K562 (cell line): ENCODE results near the gene ADAMTS14. TPM values are rescaled to one million over a fixed set of nuclear protein-coding genes. Genes with fewer than 3 reads are reported as not detected.

Source experiments
- FOXP1 ChIP-seq: sonication (generic); formaldehyde crosslinking; IDR thresholded peaks from 2 replicates; pipeline ENCODE4 v1.8.0; 2022; ENCODE audit warnings: mild to moderate bottlenecking, missing genetic modification reagents
- MTF1 ChIP-seq: fragments of 250-450 bp; sonication (Bioruptor Pico); IDR thresholded peaks from 2 replicates; pipeline ENCODE4 v1.9.0; 2021; ENCODE audit warnings: moderate library complexity, mild to moderate bottlenecking, inconsistent platforms, borderline replicate concordance
- NR0B1 ChIP-seq: fragments of 450-650 bp; IDR thresholded peaks from one replicate; pipeline ENCODE4 v1.6.1; 2018; ENCODE audit warnings: mild to moderate bottlenecking, moderate library complexity; ENCODE audit not compliant: partially characterized antibody
- PREB ChIP-seq: sonication (generic); formaldehyde crosslinking; IDR thresholded peaks from 2 replicates; pipeline ENCODE4 v1.8.1; 2023; ENCODE audit warnings: mild to moderate bottlenecking, missing genetic modification reagents
- SLC30A9 ChIP-seq: fragments of 250-450 bp; sonication (Bioruptor Pico); IDR thresholded peaks from 2 replicates; pipeline ENCODE4 v1.8.0; 2022; ENCODE audit warnings: mild to moderate bottlenecking, moderate library complexity
- SMAD2 ChIP-seq: fragments of 150-350 bp; IDR thresholded peaks from 2 replicates; pipeline ENCODE4 v1.6.1; 2014; ENCODE audit warnings: low read depth, mild to moderate bottlenecking, low read length
- SOX6 ChIP-seq: fragments of 450-650 bp; IDR thresholded peaks from 2 replicates; pipeline ENCODE4 v1.6.1; 2014; ENCODE audit warnings: mild to moderate bottlenecking
- TOE1 ChIP-seq, 2 experiments: fragments of 450-650 bp in 1 of 2; sonication (generic) in 1 of 2; formaldehyde crosslinking in 1 of 2; IDR thresholded peaks; 2 replicates each; pipeline versions ENCODE4 v1.7.1 to v1.8.0; 2016 to 2022; ENCODE audit warnings: borderline replicate concordance in 2 of 2, mild to moderate bottlenecking in 2 of 2, antibody characterized with exemption in 1 of 2, inconsistent platforms in 1 of 2, low read depth in 1 of 2, missing genetic modification reagents in 1 of 2, moderate library complexity in 1 of 2
- USF1 ChIP-seq: sonication (generic); formaldehyde crosslinking; IDR thresholded peaks from 2 replicates; pipeline ENCODE4 v1.9.0; 2022; ENCODE audit warnings: mild to moderate bottlenecking, missing genetic modification reagents
- XRCC3 ChIP-seq: fragments of 450-650 bp; IDR thresholded peaks from 2 replicates; pipeline ENCODE4 v1.6.1; 2017; ENCODE audit warnings: mild to moderate bottlenecking, moderate library complexity
- ZC3H11A ChIP-seq: IDR thresholded peaks from 2 replicates; pipeline ENCODE4 v1.6.1; 2012; ENCODE audit warnings: low read depth, low read length, improper control_type of control experiment
- ZFP30 ChIP-seq: fragments of 250-450 bp; sonication (Bioruptor Pico); IDR thresholded peaks from 2 replicates; pipeline ENCODE4 v1.8.0; 2022; ENCODE audit warnings: moderate library complexity, mild to moderate bottlenecking, inconsistent platforms, borderline replicate concordance
- ZNF280A ChIP-seq: fragments of 450-650 bp; IDR thresholded peaks from 2 replicates; pipeline ENCODE4 v1.6.1; 2018; ENCODE audit warnings: mild to moderate bottlenecking, low read depth; ENCODE audit not compliant: partially characterized antibody
- ZNF395 ChIP-seq: fragments of 200-800 bp; sonication (Bioruptor generic); IDR thresholded peaks from 2 replicates; pipeline ENCODE4 v1.6.1; 2017; ENCODE audit warnings: missing genetic modification characterization, missing compliant biosample characterization
- polyA plus RNA-seq, 8 experiments: library from polyadenylated mRNA; depleted of rRNA in 4 of 8; stranded (reverse) in 5 of 8; unstranded in 3 of 8; fragments of >200 nt; fragmentation: Nextera tagmentation in 2 of 8; fragmentation: Illumina TruSeq in 1 of 8; extraction: Ambion mirVana in 2 of 8; extraction: Trizol in 1 of 8; gene quantifications; 2 replicates each; pipeline versions ENCODE4 v1.2.1 to v1.2.3, GENCODE V29; 2011 to 2014; ENCODE audit warnings: inconsistent platforms in 1 of 8, missing spikeins in 1 of 8
- total RNA-seq, 7 experiments: library from RNA; depleted of rRNA in 6 of 7; stranded (reverse); fragments of >200 nt in 6 of 7; fragmentation: Illumina TruSeq in 2 of 7; extraction: Trizol in 2 of 7; gene quantifications; 2 replicates each; pipeline versions ENCODE4 v1.2.1 to v1.2.3, GENCODE V29; 2011 to 2021; ENCODE audit warnings: low replicate concordance in 1 of 7

Gene ADAMTS14
- total and polyA plus RNA-seq, 9 of the 15 experiments (the other 6 are each of a cell fraction or from before 2014, with no cell fraction given), result 0.04 to 37.4 (median 15.9) TPM

GRCh38 chr10:70668454-70668970, 3.8 kb upstream of the ADAMTS14 start (continued):
- TF ChIP-seq USF1, result peak; percentile 90
- TF ChIP-seq PREB (CRISPR knock-in tag), result no peak
- peak; percentile 95 for TF ChIP-seq TOE1 (IDR thresholded peaks at IDR 0.05; ENCODE audit: borderline replicate concordance)
- TF ChIP-seq TOE1 (CRISPR knock-in tag; IDR thresholded peaks at IDR 0.05; ENCODE audit: borderline replicate concordance, low read depth), result no peak
- TF ChIP-seq MTF1 (CRISPR knock-in tag), result peak; percentile 79; the same call in 1 of the 2 replicates
- TF ChIP-seq ZNF280A, result no peak
- peak; percentile 71; the same call in 1 of the 2 replicates for TF ChIP-seq ZNF395 (CRISPR knock-in tag)
- TF ChIP-seq SLC30A9 (CRISPR knock-in tag), result no peak
- TF ChIP-seq ZFP30 (CRISPR knock-in tag), result no peak
- no peak for TF ChIP-seq NR0B1
- TF ChIP-seq XRCC3, result no peak
- peak; percentile 33; the same call in 1 of the 2 replicates for TF ChIP-seq SOX6
- TF ChIP-seq SMAD2, result no peak
- no peak for TF ChIP-seq ZC3H11A
- no peak for TF ChIP-seq FOXP1
